HEK293T (cell line): ENCODE measurements around the gene ADAMTS17.

ENCODE experiments used
- CTCF ChIA-PET: fragments of 350-600 bp; formaldehyde crosslinking; extraction: SDS; loops from one replicate; lab custom pipeline; 2021; ENCODE audit warnings: antibody characterized with exemption, inconsistent platforms; lab: Yijun Ruan, JAX
- POLR2A ChIA-PET: fragments of 350-600 bp; formaldehyde crosslinking; extraction: SDS; loops from one replicate; lab custom pipeline; 2020; ENCODE audit warnings: antibody characterized with exemption, inconsistent platforms; lab: Yijun Ruan, JAX
- DNase-seq: peaks from one replicate; pipeline ENCODE4 v3.0.0; 2012; ENCODE audit warnings: mixed read lengths; ENCODE audit errors: extremely low spot score
- ARNT ChIP-seq: fragments of 450-650 bp; IDR thresholded peaks from 2 replicates; pipeline ENCODE4 v1.6.1; 2017; ENCODE audit warnings: mild to moderate bottlenecking
- BHLHE40 ChIP-seq: fragments of 450-650 bp; IDR thresholded peaks from 2 replicates; pipeline ENCODE4 v1.6.1; 2016; ENCODE audit warnings: mild to moderate bottlenecking, moderate library complexity, borderline replicate concordance
- CTBP1 ChIP-seq: fragments of 450-650 bp; IDR thresholded peaks from 2 replicates; pipeline ENCODE4 v1.6.1; 2016; ENCODE audit warnings: borderline replicate concordance
- ELF4 ChIP-seq: fragments of 450-650 bp; IDR thresholded peaks from 2 replicates; pipeline ENCODE4 v1.6.1; 2017; ENCODE audit warnings: antibody characterized with exemption
- FOXA1 ChIP-seq: fragments of 450-650 bp; IDR thresholded peaks from 2 replicates; pipeline ENCODE4 v1.6.1; 2016; ENCODE audit warnings: mild to moderate bottlenecking
- FOXK2 ChIP-seq: fragments of 450-650 bp; IDR thresholded peaks from 2 replicates; pipeline ENCODE4 v1.6.1; 2016; ENCODE audit warnings: mild to moderate bottlenecking
- FOXM1 ChIP-seq: fragments of 450-650 bp; IDR thresholded peaks from 2 replicates; pipeline ENCODE4 v1.6.1; 2017; ENCODE audit warnings: mild to moderate bottlenecking, borderline replicate concordance
- HDGF ChIP-seq: fragments of 450-650 bp; IDR thresholded peaks from 2 replicates; pipeline ENCODE4 v1.6.1; 2017; ENCODE audit warnings: antibody characterized with exemption, borderline replicate concordance
- L3MBTL2 ChIP-seq: fragments of 450-650 bp; conservative IDR thresholded peaks from 2 replicates; pipeline ENCODE4 v1.6.1; 2016; ENCODE audit warnings: mild to moderate bottlenecking
- LEF1 ChIP-seq: fragments of 450-650 bp; IDR thresholded peaks from 2 replicates; pipeline ENCODE4 v1.6.1; 2017; ENCODE audit warnings: mild to moderate bottlenecking, borderline replicate concordance
- NFRKB ChIP-seq: fragments of 450-650 bp; IDR thresholded peaks from 2 replicates; pipeline ENCODE4 v1.6.1; 2016; ENCODE audit warnings: mild to moderate bottlenecking, moderate library complexity
- SP1 ChIP-seq: fragments of 450-650 bp; IDR thresholded peaks from 2 replicates; pipeline ENCODE4 v1.6.1; 2017
- SUZ12 ChIP-seq: fragments of 450-650 bp; IDR thresholded peaks from 2 replicates; pipeline ENCODE4 v1.6.1; 2016; ENCODE audit warnings: mild to moderate bottlenecking
- TARDBP ChIP-seq: fragments of 450-650 bp; IDR thresholded peaks from 2 replicates; pipeline ENCODE4 v1.6.1; 2016
- ZNF384 ChIP-seq: fragments of 450-650 bp; IDR thresholded peaks from 2 replicates; pipeline ENCODE4 v1.6.1; 2016
- TF ChIP-seq, protein P1 (sequence below): fragments of 450-650 bp; IDR thresholded peaks from 2 replicates; pipeline ENCODE4 v1.6.1; 2016

The ADAMTS17 gene

DNA sequence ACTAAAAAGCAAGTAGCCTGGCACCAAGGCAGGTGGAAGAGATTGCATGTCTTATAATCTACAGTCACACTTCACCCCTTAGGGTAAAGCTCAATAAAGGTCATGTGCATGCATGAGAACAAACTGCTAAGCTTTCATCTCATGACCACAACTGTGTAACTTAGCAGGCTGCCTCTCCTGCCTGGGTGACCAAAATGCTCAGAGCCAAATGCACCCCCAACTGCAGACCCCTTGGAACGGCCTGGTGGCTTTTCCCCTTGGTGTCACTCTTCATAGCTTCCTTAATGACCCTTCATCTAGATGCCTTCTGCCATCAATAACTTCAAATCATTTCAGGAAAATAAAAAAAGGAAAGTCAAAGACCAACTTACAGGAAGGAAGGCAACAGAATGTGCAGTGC lies 88.1 kb downstream of the ADAMTS17 start:
- POLR2A ChIA-PET: no interaction called here
- CTCF ChIA-PET: no interaction called here
- TF ChIP-seq TARDBP (no peak), CTBP1 (no peak), NFRKB (no peak), SUZ12 (no peak), FOXK2 (no peak), ZNF384 (no peak), BHLHE40 (no peak), FOXM1 (no peak), LEF1 (no peak), HDGF (no peak), SP1 (no peak), L3MBTL2 (no peak), FOXA1 (no peak), ARNT (no peak), ELF4 (no peak)
- TF ChIP-seq, protein P1, sequence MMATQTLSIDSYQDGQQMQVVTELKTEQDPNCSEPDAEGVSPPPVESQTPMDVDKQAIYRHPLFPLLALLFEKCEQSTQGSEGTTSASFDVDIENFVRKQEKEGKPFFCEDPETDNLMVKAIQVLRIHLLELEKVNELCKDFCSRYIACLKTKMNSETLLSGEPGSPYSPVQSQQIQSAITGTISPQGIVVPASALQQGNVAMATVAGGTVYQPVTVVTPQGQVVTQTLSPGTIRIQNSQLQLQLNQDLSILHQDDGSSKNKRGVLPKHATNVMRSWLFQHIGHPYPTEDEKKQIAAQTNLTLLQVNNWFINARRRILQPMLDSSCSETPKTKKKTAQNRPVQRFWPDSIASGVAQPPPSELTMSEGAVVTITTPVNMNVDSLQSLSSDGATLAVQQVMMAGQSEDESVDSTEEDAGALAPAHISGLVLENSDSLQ: no peak
- DNase-seq: no peak

DNA sequence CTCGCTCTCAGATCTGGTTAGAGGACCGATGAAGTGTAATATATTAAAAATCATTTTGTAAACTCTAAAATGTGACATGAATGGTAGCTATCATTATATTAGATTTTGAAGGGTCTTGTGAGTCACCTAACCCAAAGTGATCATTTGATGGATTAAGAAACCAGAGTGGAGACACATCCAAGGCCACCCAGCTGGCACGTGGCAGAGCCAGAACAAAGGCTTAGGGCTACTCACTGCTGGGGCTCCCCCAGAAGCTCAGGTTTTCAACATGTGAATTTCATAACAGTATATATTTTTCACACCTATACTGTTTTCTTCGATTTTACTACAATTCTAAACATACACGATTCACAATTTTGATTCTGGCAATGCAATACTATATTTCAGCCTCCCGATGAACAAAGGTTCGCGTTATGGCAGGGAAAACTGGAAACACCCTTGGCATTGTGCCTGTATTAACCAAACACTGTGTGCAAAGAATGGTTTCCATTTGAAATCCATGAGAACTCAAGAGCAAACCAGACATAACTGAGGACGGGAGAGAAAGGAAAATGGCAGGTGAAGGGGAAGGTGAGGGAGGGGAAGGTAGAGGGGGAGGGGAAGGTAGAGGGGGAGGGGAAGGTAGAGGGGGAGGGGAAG lies 88.9 kb downstream of the ADAMTS17 start:
- ChIA-PET POLR2A (no interaction called here), CTCF (no interaction called here)
- TF ChIP-seq SUZ12: no peak
- TF ChIP-seq ELF4: no peak
- TF ChIP-seq SP1: no peak
- TF ChIP-seq CTBP1: no peak
- no peak for TF ChIP-seq ZNF384
- TF ChIP-seq, protein P1: no peak
- no peak for TF ChIP-seq FOXM1
- TF ChIP-seq FOXA1: no peak
- TF ChIP-seq TARDBP: no peak
- TF ChIP-seq L3MBTL2: no peak
- no peak for TF ChIP-seq ARNT
- no peak for TF ChIP-seq HDGF
- no peak for TF ChIP-seq BHLHE40
- TF ChIP-seq FOXK2: no peak
- TF ChIP-seq LEF1: no peak
- no peak for TF ChIP-seq NFRKB

DNA sequence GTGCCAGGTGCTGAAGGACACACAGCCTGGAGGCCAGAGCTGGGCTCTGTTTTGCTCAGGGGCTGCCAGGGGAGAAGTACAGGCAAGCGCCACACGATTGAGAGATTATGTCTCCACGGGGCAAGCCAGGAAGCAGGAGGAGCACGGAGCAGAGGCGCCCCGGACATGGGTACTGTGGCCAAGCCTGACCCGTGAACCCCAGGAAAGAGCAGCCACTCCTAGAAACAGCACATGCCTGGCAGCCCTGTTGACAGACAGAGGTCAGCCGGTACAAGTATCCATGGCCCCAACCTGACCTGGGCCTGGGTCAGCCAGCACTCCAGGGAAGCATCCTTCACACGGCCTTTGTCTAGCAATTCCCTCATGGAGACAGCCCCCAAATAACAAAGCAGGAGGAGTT lies 89.4 kb downstream of the ADAMTS17 start:
- ChIA-PET CTCF (no interaction called here), POLR2A (no interaction called here)
- TF ChIP-seq FOXM1: no peak
- no peak for TF ChIP-seq BHLHE40
- TF ChIP-seq, protein P1: no peak
- TF ChIP-seq NFRKB: no peak
- no peak for TF ChIP-seq ZNF384
- no peak for TF ChIP-seq ARNT
- TF ChIP-seq HDGF: no peak
- no peak for TF ChIP-seq SUZ12
- no peak for TF ChIP-seq FOXK2
- no peak for TF ChIP-seq LEF1
- DNase-seq: no peak

More for the DNA sequence above, 88.9 kb downstream of the ADAMTS17 start:
- DNase-seq: no peak

DNA sequence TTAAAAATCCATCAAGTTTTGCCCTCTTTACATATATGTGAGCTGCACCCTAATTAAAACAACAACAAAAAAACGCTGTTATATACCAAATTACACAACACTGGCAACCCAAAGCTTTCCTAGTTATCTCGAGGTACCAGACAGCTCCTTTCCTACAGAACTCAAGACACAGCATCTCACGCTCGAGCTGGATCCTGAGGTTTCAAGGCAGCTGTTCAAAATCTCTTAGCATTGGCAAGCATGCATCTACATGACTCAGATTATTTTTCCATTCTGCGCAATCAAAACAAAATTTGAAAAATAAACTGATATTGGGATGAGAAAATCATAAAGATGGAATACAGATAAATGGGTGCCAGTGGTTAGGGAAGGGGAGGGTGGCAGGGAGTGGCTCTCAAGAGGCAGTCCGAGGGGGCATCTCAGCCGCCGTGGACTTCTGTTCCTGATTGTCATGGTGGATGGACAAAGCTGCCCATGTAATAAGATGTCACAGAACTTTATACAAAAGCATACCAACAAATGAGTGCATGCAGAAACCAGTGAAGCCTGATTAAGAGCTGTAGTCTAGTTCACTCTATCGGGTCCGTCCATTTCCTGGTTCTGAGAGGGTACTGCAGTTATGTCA lies 91.5 kb downstream of the ADAMTS17 start:
- CTCF ChIA-PET: no interaction called here
- POLR2A ChIA-PET: no interaction called here
- no peak for DNase-seq
- TF ChIP-seq NFRKB: no peak
- no peak for TF ChIP-seq FOXK2

DNA sequence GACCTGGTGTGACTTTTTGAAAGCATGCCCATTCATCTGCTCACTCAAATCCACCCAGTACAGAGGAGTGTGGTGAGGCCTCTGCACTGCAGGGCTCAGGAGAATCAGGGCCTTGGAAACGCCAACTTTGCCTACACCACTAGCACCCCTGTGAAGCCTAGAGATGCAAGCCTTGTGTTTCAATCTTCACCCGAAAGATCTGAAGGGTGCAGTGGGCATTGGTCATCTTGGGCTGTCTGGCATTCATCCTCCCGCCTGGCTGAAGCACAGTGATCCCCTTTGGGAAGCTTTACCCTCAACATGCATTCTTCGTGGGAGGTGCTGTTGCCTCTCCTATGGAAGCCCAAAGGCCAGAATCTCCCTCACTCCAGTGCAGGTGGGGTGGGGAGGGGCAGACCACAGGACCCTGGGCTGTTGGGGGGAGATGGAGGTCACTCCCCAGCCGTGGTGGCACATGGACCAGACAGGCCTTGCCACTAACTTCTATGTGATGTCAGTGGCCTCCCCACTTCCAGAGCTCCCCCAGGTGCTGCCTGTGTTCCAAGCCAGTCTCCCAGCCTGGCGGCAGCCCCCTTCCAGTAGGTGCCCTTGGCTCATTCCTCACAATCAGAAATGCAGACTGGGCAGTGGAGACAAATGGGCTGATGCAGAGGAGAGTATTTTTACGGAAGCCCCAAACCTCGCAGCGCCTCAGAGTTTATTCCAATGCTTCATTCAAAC lies 92.5 kb downstream of the ADAMTS17 start:
- no peak for DNase-seq
- CTCF ChIA-PET: no interaction called here
- POLR2A ChIA-PET: no interaction called here
- TF ChIP-seq ELF4 (no peak), BHLHE40 (no peak), L3MBTL2 (no peak), LEF1 (no peak), SP1 (no peak), FOXA1 (no peak), CTBP1 (no peak), FOXK2 (no peak), ARNT (no peak), HDGF (no peak), SUZ12 (no peak), TARDBP (no peak), NFRKB (no peak), ZNF384 (no peak), FOXM1 (no peak)
- TF ChIP-seq, protein P1: no peak
